T-helper 9 cell (primary cell): ENCODE results near the gene TRAPPC10.
"Not testable (repeated sequence)": the region's sequence is repeated elsewhere in the genome, so short reads cannot be mapped to it uniquely, and the experiment has no call there.

Experiments
- DNase-seq: peaks from one replicate; pipeline ENCODE4 v3.0.0-alpha.2; 2020

The TRAPPC10 gene

DNA sequence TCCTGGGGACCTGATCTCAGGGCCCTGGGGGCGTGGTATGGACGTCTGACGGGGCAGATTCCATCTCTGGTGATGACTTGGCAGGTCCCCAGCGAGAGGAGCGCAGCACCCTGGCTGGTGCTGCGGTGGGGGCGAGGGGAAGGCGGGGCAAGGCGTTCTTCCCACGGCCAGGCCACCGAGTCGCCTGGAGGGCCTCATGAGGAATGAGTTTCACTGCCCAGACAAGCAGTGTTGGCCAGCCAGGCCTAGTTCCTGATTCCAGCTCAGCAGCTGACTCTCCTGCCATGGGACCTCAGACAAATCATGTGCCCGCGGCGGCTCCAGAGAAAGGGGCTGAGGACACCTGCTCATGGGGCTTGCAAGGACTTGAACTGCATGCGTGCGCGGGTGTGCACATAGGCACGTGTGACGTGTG, 142.7 kb downstream of the TRAPPC10 start:
- DNase-seq, result not testable (repeated sequence)

DNA sequence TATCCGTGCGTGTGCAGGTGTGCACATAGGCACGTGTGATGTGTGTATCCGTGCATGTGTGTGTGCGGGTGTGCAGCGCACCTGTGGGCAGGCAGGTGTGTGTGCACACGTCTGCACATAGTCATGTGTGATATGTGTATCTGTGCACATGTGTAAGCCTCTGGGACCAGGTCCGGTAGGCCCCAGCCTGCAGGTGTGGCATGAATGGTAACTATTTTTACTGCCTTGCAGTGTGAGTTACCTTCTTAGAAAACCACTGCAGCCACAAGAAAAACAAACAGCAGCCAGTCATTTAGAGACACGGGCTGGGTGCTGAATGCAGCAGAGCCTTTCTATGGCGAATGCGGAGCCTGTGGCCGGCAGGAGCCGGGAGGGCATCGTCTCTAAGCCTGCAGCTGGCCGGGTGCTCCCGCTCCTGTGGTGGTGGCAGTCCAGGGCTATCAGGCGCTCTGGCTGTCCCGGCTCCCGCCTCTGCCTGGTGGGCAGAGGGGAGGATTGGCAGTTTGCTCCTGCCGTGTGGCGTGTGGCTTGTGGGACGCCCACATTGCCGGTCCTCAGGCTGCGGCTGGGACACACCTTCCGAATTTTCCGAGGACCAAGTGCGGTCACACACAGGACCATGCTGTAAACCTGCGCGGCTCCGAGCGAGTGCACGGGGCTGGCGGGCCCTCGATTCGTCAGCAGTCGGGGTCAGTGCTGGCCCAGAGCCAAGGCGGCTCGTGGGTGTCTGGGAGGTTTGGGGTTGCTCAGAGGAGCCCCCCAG, 143.3 kb downstream of the TRAPPC10 start:
- not testable (repeated sequence) for DNase-seq

DNA sequence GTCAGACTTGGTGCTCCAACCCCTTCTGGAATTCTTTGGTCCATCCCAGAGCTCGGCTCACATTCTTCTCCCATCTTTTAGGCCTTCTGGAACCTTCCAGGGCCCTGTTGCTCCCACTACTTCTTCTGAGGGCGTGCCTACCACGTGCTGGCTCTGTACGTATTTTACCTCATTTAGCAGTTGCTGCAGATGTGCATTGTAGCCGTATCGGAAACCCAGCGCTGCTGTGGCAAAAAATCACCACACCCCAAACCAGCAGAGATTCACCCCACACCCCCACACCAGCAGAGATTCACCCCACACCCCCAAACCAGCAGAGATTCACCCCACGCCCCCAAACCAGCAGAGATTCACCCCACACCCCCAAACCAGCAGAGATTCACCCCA, 143.9 kb downstream of the TRAPPC10 start:
- not testable (repeated sequence) for DNase-seq
